Activated T-helper 1 cell treated with anti-CD3 and anti-CD28 coated beads, Interleukin-2, amount 50 U/mL, for 16 hours (primary cell): Measurements from ENCODE around the gene CLMN.
"Not testable (repeated sequence)": the region's sequence is repeated elsewhere in the genome, so short reads cannot be mapped to it uniquely, and the experiment has no call there.

Source experiments
- DNase-seq, 2 donors: peaks; one replicate each; pipeline ENCODE4 v3.0.0-alpha.2; 2020; ENCODE audit warnings: low read depth in 1 of 2, low spot score in 1 of 2

CLMN gene

DNA sequence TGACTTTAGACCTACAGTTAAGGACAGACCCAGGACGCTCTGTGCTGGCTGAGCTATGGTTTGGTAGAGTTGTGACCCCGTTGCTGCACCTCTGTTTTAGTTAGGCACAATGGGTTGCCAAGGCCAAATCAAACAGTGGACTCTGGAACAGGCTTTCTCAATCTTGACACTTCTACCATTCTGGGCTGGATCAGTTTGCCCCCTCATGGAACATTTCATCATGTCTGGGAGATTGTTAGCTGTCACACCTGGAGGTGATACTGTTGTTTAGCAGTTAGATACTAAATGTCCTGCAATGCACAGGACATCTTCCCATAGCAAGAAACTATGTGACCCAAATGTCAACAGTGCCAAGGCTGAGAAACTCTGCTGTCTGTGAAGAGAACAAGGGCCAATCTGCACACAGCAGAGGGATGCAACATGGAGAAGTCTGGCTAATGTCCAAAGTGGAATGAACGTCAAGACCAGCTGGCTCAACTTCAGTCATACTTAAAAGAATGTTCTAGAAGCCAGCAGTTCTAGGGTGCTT lies 96.8 kb downstream of the CLMN start:
- DNase-seq, result no peak

- DNase-seq, result no peak
Measured at GRCh38 chr14:95222151-95222631, 97.5 kb downstream of the CLMN start.

- DNase-seq, result no peak
Measured at GRCh38 chr14:95221531-95221930, 98.2 kb downstream of the CLMN start.

DNA sequence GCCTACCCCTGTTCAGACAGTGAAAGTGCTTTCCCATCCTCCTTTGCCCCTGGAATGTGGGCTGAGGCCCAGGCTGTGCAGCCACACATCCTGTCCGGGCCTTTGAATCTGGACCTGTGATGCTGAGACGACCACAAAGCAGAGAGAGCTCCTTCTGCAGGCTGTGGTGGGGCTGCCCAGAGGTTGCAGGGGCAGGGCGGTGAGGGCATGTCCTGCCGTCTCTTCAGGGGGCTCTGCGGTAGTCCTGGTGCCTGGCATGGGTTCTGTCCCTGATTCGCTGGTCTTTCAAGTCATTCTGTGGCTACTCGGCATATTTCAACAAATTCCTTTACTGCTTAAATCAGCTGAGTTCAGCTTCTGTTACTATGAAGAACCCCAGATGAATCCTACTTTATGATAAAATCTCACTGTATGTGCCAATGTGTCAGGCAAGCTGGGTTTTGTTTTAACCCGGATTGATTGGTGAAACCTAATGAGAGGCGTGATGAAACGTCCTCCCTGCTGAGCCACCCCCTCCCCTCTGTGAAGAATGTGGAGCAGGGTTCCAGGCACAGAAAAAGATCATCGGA lies 99.0 kb downstream of the CLMN start:
- no peak for DNase-seq

DNA sequence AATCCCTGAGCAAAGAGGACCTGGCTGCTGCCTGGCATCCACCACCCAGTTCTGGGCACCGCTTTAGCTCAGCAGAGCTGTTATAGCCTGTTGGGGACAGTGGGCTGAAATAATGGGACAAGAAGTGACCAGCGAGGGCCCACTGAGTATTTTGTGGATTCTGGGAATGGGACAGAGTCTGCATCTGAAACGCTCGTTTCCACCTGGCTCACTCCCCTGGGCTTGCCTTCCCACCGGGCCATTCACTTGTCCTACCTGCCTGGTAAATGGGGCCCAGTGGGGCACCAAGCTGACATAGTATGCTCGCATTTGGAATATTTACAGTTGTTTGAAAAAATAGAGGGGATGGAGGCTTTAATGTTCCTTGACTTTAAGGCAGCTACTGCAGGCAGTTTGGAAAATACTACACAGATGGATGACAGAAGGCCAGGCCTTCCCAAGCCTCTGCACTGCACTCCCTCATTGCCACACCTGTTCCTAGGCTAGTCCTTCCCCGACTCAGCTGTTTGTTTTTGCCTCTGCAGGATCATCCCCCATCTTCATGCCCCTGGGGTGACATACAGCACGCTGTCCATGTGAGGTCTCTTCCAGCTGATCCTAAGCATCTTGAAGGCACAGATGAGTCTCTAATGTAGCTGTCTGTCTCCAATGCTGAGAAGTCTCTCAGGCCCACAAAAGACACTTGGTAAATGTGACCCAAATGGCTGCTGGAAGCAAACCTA lies 101.1 kb downstream of the CLMN start:
- DNase-seq, result no peak

GRCh38 chr14:95218006-95218405 lies 101.7 kb downstream of the CLMN start:
- DNase-seq, result no peak

- no peak for DNase-seq
Measured at GRCh38 chr14:95217391-95217900, 102.3 kb downstream of the CLMN start.

DNA sequence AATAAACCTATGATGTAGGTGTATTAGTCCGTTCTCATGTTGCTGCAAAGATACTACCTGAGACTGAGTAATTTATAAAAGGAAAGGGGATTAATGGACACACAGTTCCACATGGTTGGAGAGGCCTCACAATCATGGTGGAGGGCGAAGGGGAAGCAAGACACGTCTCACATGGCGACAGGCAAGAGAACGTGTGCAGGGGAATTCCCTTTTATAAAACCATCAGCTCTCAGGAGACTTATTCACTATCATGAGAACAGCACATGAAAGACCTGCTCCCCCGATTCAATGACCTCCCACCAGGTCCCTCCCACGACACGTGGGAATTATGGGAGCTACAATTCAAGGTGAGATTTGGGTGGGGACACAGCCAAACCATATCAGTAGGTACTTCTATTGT lies 103.7 kb downstream of the CLMN start:
- DNase-seq, result no peak

DNA sequence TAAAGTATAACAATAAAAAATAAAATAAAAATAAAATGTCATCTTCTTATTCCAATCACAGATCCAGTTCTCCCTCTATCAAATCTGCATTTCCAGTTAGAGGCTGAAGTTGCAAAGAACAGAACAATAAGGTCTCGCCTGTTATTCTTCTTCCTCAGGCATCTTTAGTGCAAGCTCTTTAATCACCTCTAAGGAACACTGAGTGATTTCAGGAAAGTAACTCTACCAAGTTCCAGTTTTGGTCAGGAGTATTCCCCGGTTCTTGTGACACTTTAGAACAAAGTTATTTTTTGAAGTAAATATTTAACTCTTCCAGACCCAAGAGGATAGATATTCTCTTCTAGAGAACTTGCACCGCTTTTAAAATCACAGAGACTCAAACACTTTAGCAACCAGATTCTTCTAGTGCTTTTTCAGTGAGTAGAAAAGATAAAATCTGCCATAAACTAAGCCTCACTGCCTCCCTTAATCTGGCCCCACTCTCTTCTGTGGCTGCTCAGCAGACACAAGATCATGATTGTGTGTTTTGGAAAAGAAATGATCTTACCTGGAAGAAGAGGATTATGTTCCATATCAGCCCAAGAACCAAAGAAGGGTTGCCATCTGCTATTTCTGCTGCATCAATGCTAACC lies 104.5 kb downstream of the CLMN start:
- DNase-seq, result no peak

GRCh38 chr14:95213774-95214173 lies 105.9 kb downstream of the CLMN start:
- DNase-seq, result no peak

GRCh38 chr14:95211721-95212504 lies 107.8 kb downstream of the CLMN start:
- DNase-seq, result no peak

DNA sequence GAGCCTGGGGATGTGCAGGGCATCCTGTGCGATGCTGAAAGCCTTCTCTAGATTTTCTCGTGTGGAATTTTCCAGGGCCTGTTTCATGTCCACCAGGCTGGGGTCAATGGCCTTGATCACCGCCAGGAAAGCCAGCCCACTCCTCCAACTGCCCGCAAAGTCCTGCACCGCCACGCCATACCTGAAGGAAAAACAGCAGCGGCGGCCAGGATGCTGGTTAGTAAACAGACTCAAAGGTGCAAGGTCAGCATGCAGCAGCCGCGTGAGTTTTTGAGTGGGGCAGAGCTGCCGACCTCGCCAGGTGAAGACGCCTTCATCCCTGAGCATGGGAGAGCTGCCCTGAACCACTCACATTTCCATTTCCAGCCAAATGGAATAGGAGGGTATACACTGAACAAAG lies 109.0 kb downstream of the CLMN start:
- DNase-seq, result no peak

DNA sequence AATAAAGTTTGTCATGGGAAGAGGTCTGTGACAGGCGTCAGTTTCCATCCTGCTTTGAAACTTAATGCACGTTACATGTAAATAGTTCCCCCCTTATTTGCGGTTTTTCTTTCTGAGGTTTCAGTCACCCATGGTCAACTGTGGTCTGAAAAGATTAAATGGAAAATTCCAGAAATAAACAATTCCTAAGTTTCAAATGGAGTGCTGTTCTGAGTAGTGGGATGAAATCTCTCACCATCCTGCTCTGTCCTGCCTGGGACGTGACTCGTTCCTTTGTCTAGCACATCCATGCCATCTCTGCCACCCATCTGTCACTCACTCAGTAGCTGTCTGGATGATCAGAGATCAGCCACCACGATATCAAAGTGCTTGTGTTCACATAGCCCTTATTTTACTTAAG lies 111.1 kb downstream of the CLMN start:
- DNase-seq, result no peak

DNA sequence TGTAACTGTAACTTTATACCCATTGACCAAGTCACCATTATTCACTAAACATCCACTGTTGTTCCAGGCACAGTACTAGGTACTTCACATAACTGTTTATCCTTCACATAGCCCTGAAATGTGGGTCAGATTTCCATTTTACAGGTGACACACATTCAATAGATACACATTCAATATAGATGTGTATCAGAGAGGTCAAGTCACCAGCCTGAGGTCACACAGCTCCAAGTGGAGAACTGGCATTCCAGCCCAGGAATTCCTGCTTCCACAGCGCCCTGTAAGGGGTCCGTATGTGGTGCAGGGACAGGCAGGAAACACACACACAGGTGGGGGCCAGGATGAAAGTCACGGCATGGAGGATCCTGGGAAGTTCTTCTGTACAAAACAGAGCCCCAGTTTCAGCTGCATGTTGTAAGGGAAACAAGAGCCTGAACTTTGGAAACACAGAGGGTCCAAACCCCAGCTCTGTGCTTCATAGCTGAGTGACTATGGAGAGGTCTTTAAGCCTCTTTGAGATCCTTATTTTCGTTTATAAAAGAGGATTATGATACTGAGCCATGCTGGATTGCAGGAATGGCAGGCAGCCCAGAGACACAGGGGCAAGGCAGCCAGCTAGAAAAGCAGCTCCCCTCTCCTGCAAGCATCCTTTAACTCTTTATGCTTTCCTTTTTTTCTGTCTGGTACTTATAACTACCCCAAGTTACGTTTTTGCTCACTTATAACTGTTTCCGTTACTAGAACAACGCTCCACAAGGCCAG lies 112.1 kb downstream of the CLMN start:
- DNase-seq, result no peak

- DNase-seq, result no peak
Measured at GRCh38 chr14:95206534-95206933, 113.2 kb downstream of the CLMN start.

GRCh38 chr14:95204705-95205104 lies 115.0 kb downstream of the CLMN start:
- DNase-seq, result no peak

GRCh38 chr14:95201745-95202144 lies 118.0 kb downstream of the CLMN start:
- not testable (repeated sequence) for DNase-seq

- DNase-seq, result no peak
Measured at GRCh38 chr14:95200404-95200803, 119.3 kb downstream of the CLMN start.

GRCh38 chr14:95199298-95199983 lies 120.3 kb downstream of the CLMN start:
- DNase-seq, result no peak

DNA sequence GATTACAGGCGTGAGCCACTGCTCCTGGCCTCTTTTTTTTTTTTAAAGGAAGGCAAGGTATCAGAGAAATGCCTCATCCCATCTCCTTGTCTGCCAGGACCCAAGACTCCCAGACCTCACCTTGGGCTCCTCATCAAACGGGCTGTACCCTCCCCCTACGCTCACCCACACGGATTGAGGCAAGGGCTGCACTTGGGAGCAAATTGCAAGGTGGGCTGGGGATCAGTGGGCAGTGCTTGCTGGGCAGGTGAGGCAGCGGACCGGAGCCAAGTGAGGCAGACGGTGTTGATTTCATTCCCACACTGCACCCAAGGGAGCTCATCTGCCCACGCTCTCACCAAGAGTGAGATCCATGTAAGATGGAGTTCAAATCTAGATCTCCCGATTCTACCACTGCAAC lies 121.4 kb downstream of the CLMN start:
- DNase-seq, result no peak
